A549 (cell line): ENCODE data around the gene ABCB1.

Experiments used
- CEBPB ChIP-seq, 2 experiments: fragments of >200 bp in 1 of 2; sonication (Bioruptor Twin) in 1 of 2; formaldehyde crosslinking in 1 of 2; IDR thresholded peaks; 2 replicates each; pipeline ENCODE4 v1.6.1; 2012 to 2016
- POLR2A ChIP-seq: IDR thresholded peaks from 2 replicates; pipeline ENCODE4 v1.6.1; 2012; ENCODE audit warnings: mild to moderate bottlenecking, low read length
- SMC3 ChIP-seq: fragments of >200 bp; sonication (Bioruptor Twin); formaldehyde crosslinking; IDR thresholded peaks from 3 replicates; pipeline ENCODE4 v1.6.1; 2018; ENCODE audit warnings: inconsistent platforms
- ZNF302 ChIP-seq: fragments of 250-450 bp; sonication (Bioruptor Pico); IDR thresholded peaks from 2 replicates; pipeline ENCODE4 v1.9.0; 2021; ENCODE audit warnings: inconsistent platforms, mild to moderate bottlenecking, moderate library complexity
- TF ChIP-seq, protein P1 (sequence below): fragments of >200 bp; sonication (Bioruptor Twin); formaldehyde crosslinking; IDR thresholded peaks from 3 replicates; pipeline ENCODE4 v1.5.1; 2016
- TF ChIP-seq, protein P2 (sequence below): fragments of 250-450 bp; sonication (Bioruptor Pico); IDR thresholded peaks from 2 replicates; pipeline ENCODE4 v1.5.0; 2021; ENCODE audit warnings: mild to moderate bottlenecking, moderate library complexity, borderline replicate concordance

DNA sequence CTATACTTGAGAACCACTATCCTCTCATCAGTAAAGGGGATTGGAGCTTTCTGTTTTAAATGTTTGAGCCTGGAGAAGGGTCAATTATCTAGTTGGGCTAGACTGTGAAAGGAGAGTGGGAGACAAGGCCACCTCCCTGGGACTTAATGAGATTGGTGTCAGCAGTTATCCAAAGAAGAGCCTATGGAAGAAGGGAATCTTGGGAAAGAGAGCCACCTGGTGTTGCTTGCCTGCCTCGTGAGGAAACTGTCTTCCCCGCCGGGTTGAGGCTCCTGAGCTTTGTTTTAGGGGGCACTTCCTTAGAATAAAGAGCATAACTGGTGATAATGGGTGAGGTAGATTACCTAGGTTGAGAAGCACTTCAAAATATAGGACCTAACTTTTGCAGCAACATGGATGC, 93.2 kb downstream of the ABCB1 start:
- TF ChIP-seq, protein P1, sequence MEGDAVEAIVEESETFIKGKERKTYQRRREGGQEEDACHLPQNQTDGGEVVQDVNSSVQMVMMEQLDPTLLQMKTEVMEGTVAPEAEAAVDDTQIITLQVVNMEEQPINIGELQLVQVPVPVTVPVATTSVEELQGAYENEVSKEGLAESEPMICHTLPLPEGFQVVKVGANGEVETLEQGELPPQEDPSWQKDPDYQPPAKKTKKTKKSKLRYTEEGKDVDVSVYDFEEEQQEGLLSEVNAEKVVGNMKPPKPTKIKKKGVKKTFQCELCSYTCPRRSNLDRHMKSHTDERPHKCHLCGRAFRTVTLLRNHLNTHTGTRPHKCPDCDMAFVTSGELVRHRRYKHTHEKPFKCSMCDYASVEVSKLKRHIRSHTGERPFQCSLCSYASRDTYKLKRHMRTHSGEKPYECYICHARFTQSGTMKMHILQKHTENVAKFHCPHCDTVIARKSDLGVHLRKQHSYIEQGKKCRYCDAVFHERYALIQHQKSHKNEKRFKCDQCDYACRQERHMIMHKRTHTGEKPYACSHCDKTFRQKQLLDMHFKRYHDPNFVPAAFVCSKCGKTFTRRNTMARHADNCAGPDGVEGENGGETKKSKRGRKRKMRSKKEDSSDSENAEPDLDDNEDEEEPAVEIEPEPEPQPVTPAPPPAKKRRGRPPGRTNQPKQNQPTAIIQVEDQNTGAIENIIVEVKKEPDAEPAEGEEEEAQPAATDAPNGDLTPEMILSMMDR, result 0 out of 3 replicates have a peak, but pooled peaks have one; percentile 15
- TF ChIP-seq ZNF302 (no peak), CEBPB (IDR thresholded peaks at IDR 0.05) (no peak), POLR2A (no peak), SMC3 (no peak)
- TF ChIP-seq, protein P2, sequence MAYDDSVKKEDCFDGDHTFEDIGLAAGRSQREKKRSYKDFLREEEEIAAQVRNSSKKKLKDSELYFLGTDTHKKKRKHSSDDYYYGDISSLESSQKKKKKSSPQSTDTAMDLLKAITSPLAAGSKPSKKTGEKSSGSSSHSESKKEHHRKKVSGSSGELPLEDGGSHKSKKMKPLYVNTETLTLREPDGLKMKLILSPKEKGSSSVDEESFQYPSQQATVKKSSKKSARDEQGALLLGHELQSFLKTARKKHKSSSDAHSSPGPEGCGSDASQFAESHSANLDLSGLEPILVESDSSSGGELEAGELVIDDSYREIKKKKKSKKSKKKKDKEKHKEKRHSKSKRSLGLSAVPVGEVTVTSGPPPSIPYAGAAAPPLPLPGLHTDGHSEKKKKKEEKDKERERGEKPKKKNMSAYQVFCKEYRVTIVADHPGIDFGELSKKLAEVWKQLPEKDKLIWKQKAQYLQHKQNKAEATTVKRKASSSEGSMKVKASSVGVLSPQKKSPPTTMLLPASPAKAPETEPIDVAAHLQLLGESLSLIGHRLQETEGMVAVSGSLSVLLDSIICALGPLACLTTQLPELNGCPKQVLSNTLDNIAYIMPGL, result no peak
